MCF 10A (cell line): ENCODE data around the gene FSTL1. TPM values are rescaled to one million over a fixed set of nuclear protein-coding genes. Genes with fewer than 3 reads are reported as not detected.
A peak's percentile ranks its signal among the peaks of the same experiment; 100 is the strongest.

Source experiments
- BruUV-seq: library from RNA; stranded (reverse); fragments of 400-500 nt; replicated peaks from 2 replicates; lab custom pipeline; 2021; lab: Mats Ljungman, UMichigan
- CTCF ChIA-PET: fragments of 300-600 bp; sonication (Branson Sonifier 250); formaldehyde crosslinking; extraction: SDS; loops from one replicate; lab custom pipeline; 2021; ENCODE audit warnings: antibody characterized with exemption, inconsistent platforms; lab: Yijun Ruan, JAX
- POLR2A ChIA-PET: fragments of 300-600, 350-650 bp; sonication (Branson Sonifier 250); formaldehyde crosslinking; extraction: SDS; loops from one replicate; lab custom pipeline; 2020; ENCODE audit warnings: antibody characterized with exemption, inconsistent platforms; lab: Yijun Ruan, JAX
- DNase-seq: peaks from one replicate; pipeline ENCODE4 v3.0.0-alpha.2; 2018; ENCODE audit not compliant: unreplicated experiment
- H3K27ac Mint-ChIP-seq: one replicate; pipeline ENCODE4 v1.8.0; 2022; ENCODE audit warnings: mild to moderate bottlenecking, low read depth, mixed read lengths; ENCODE audit not compliant: unreplicated experiment
- H3K27me3 Mint-ChIP-seq: one replicate; pipeline ENCODE4 v1.8.0; 2022; ENCODE audit warnings: mixed read lengths; ENCODE audit not compliant: insufficient read depth, unreplicated experiment
- H3K36me3 Mint-ChIP-seq: one replicate; pipeline ENCODE4 v1.8.0; 2022; ENCODE audit warnings: mild to moderate bottlenecking, moderate library complexity, mixed read lengths; ENCODE audit not compliant: insufficient read depth, unreplicated experiment
- H3K4me1 Mint-ChIP-seq: one replicate; pipeline ENCODE4 v1.8.0; 2022; ENCODE audit warnings: mixed read lengths; ENCODE audit not compliant: insufficient read depth, unreplicated experiment
- H3K4me3 Mint-ChIP-seq: one replicate; pipeline ENCODE4 v1.8.0; 2022; ENCODE audit warnings: mild to moderate bottlenecking, moderate library complexity, mixed read lengths; ENCODE audit not compliant: unreplicated experiment
- H3K9me3 Mint-ChIP-seq: one replicate; pipeline ENCODE4 v1.8.0; 2022; ENCODE audit warnings: mixed read lengths; ENCODE audit not compliant: unreplicated experiment
- intact Hi-C: fragments of 100-400 bp; cut with micrococcal nuclease; formaldehyde crosslinking; loops from 2 replicates; pipeline ENCODE4 v1.14.1; 2022
- total RNA-seq: library from RNA; stranded (reverse); gene quantifications from 2 replicates; pipeline ENCODE4 v1.2.3, GENCODE V29; 2022
- TF ChIP-seq, protein P1 (sequence below): fragments of 200-600 bp; IDR thresholded peaks from one replicate; pipeline ENCODE4 v1.8.0; 2022; ENCODE audit warnings: antibody characterized with exemption, mild to moderate bottlenecking; ENCODE audit not compliant: unreplicated experiment

Gene FSTL1
- total RNA-seq, 1 experiment from 2014 or later: 56.4 TPM

DNA sequence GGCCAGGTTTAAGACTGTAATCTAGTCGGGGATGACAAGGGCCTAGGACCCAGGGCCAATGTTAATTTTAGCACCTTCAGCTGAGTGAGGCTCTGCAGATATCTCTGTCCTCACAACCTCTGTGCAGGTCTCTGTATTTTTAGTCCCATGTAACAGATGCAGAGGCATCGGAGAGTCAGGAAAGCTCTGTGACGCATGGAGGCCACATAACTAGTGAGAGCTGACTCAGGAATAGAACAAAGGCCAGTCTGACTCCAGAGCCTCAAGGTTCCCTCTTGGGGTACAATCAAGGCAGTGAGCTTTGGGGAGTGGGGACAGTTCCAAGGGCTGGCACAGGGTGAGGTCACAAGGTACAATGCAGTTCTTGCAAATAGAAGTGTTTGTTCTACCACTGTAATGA lies 31.0 kb downstream of the FSTL1 start:
- H3K4me1 Mint-ChIP-seq: peaks cover 28% of the 10 kb centered on the region
- TF ChIP-seq, protein P1, sequence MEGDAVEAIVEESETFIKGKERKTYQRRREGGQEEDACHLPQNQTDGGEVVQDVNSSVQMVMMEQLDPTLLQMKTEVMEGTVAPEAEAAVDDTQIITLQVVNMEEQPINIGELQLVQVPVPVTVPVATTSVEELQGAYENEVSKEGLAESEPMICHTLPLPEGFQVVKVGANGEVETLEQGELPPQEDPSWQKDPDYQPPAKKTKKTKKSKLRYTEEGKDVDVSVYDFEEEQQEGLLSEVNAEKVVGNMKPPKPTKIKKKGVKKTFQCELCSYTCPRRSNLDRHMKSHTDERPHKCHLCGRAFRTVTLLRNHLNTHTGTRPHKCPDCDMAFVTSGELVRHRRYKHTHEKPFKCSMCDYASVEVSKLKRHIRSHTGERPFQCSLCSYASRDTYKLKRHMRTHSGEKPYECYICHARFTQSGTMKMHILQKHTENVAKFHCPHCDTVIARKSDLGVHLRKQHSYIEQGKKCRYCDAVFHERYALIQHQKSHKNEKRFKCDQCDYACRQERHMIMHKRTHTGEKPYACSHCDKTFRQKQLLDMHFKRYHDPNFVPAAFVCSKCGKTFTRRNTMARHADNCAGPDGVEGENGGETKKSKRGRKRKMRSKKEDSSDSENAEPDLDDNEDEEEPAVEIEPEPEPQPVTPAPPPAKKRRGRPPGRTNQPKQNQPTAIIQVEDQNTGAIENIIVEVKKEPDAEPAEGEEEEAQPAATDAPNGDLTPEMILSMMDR: no peak
- ChIA-PET POLR2A (interaction anchor here (1.3 to 3.0 kb wide), 2 partner anchors 10 to 139 kb away, joined by 3 to 29 read pairs; no protein-coding TSS in a partner anchor), CTCF (interaction anchor here (0.6 to 10.8 kb wide), 18 partner anchors 11 to 380 kb away, joined by 3 to 429 read pairs (median 14); partner anchors contain the start of gene LRRC58)
- no peak overlapping the region for H3K4me3 Mint-ChIP-seq
- peaks cover 10% of the 10 kb centered on the region for H3K36me3 Mint-ChIP-seq
- intact Hi-C loops: loop anchor here (1.0 to 2.0 kb wide), 3 partner anchors 88 to 375 kb away; no protein-coding TSS in a partner anchor
- no peaks in the 10 kb centered on the region for H3K9me3 Mint-ChIP-seq
- no peak overlapping the region for H3K27ac Mint-ChIP-seq
- H3K27me3 Mint-ChIP-seq: no peaks in the 10 kb centered on the region
- BruUV-seq: no TSS peak
- DNase-seq: no peak

DNA sequence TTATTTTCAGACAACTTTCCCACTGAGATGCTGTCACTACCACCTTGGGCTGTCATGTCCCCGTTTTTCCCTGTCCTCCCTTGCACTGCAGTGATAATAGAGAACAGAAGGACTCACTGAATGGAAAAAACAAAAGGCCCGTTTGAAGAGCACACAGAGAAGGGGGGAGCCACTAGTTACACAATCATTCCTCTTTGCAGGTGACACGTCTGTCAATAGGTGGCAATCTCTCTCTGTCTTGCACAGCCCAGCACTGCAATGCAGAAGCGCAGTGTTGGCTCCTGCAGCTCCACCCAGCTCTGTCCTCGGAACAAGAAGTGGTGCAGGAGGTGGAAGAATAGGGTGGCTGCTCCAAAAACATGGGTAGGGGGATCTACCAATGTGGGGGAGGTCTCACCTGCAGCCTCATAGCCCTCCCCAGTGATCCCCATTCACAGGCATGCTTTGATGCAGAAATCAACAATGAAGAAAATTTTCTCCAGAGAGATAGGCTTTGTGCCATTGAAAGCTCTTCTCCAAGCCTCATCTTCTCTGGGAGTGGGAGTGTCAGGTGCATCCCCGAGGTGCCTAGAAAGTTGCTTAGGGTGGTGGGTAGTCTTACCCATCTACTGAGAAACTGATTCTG lies 31.8 kb downstream of the FSTL1 start:
- TF ChIP-seq, protein P1: peak; percentile 58
- peaks cover 4% of the 10 kb centered on the region for H3K36me3 Mint-ChIP-seq
- intact Hi-C loops: loop anchor here (1.0 to 2.0 kb wide), 3 partner anchors 88 to 376 kb away; no protein-coding TSS in a partner anchor
- no peaks in the 10 kb centered on the region for H3K9me3 Mint-ChIP-seq
- BruUV-seq: no TSS peak
- H3K4me1 Mint-ChIP-seq: peaks cover 28% of the 10 kb centered on the region
- POLR2A ChIA-PET: interaction anchor here (1.2 to 4.1 kb wide), 5 partner anchors 10 to 172 kb away, joined by 3 to 76 read pairs (median 3); partner anchors contain the start of gene LRRC58
- DNase-seq: peak; percentile 70
- no peaks in the 10 kb centered on the region for H3K27me3 Mint-ChIP-seq
- CTCF ChIA-PET: interaction anchor here (0.5 to 10.8 kb wide), 45 partner anchors 8 to 823 kb away, joined by 3 to 429 read pairs (median 7); partner anchors contain the start of gene LRRC58
- H3K4me3 Mint-ChIP-seq: no peak overlapping the region
- no peak overlapping the region for H3K27ac Mint-ChIP-seq

DNA sequence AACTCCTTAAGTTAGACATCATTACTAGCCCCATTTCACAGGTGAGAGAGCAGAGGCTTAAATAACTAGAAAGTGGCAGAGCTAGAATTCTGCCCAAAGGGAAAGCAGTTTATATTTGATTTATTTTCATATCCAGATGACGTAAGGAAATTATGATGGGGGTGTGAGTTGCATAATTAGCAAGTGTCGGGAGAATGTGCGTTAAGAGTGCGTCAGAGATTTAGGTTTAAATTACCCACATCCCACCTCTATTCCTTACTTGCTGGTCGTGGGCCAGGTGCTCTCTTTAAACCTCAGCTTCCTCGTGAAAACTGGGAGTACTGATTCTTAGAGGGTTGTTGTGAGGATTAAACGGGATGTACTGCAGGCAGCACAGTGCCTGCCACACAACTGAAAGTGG lies 32.3 kb downstream of the FSTL1 start:
- Mint-ChIP-seq H3K27me3 (no peaks in the 10 kb centered on the region), H3K9me3 (no peaks in the 10 kb centered on the region), H3K4me3 (no peak overlapping the region), H3K27ac (no peak overlapping the region), H3K4me1 (peaks cover 28% of the 10 kb centered on the region), H3K36me3 (peaks cover 4% of the 10 kb centered on the region)
- TF ChIP-seq, protein P1: no peak
- no TSS peak for BruUV-seq
- ChIA-PET CTCF (interaction anchor here (0.6 to 10.8 kb wide), 57 partner anchors 10 to 1111 kb away, joined by 3 to 429 read pairs (median 7); partner anchors contain the start of genes LRRC58 and NDUFB4), POLR2A (interaction anchor here (0.6 to 4.1 kb wide), 12 partner anchors 69 to 570 kb away, joined by 3 to 76 read pairs (median 4); partner anchors contain the start of genes GSK3B, LRRC58 and NDUFB4)
- no peak for DNase-seq
- intact Hi-C loops: loop anchor here (2.0 kb wide), 1 partner anchor 376 kb away; no protein-coding TSS in a partner anchor
